GM18519 (cell line): Measurements from ENCODE around the gene CDH22.

Source experiments
- ATAC-seq: cut with Tn5 transposase; IDR thresholded peaks from one replicate; pipeline ENCODE4 v1.9.1; 2021; ENCODE audit warnings: mild to moderate bottlenecking, moderate library complexity; ENCODE audit not compliant: unreplicated experiment, low FRiP score

Gene CDH22

DNA sequence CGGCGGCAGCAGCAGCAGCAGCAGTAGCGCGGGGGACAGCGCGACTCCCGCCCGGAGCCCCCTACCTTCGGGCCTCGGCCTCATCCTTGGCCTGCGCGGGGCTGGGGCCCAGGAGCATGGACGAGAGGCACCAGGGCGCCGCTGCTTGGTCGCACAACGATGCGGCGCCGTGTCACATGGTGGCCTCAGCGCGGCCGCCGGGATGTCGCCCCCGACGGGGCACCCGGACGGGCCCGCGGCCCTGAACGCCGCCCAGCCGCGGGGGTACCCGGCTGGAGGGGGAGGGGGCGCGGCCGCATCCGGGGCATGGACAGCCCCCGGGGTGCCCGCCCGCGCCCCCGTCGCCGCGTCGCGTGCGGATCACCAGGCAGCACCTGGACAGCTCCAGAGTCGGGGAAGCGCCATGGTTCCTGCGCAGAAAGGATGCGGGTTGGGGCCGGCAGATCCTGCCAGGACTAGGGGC lies 57.1 kb downstream of the CDH22 start:
- ATAC-seq: no peak

DNA sequence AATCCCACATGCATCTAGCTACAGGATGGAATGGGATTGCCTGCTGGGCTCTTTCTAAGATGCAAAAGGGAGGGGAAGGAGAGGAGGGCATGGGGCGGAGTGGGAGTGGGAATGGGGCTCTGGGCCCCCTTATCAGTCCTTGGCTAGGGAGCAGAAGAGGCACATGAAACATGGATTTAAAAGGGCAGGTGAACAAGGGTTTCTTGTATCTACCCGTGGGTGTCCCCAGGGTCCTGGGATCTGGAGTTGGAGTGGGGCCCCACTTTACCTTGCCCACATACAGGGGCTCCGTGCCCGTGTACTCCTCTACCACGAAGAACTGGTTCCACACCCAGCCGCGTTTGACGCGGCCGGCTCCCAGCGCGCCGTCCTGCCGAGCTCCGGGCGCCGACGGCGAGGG lies 57.5 kb downstream of the CDH22 start:
- ATAC-seq: no peak

GRCh38 chr20:46249671-46250070 lies 58.6 kb downstream of the CDH22 start:
- no peak for ATAC-seq

DNA sequence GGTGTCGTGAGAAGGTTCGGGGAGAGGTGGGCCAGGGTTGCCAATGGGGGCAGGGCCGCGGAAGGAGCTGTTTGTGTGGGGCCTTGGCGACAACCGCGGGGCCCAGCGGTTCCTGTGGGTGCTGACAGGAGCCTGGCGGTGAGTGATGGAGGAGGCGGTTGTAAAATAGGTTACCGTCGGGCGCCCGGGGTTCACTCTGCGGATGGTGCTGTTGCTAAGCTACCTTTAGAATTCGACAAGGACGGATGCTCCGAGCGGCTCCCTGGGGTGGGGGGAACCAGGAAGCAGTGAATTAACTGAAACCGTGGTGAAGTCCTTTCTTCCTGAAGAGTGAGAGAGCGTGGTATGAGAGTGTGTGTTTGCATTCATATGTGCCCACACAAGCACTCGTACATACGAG lies 61.7 kb downstream of the CDH22 start:
- ATAC-seq: no peak

- no peak for ATAC-seq
Observed at GRCh38 chr20:46243707-46244628, 64.3 kb downstream of the CDH22 start.

DNA sequence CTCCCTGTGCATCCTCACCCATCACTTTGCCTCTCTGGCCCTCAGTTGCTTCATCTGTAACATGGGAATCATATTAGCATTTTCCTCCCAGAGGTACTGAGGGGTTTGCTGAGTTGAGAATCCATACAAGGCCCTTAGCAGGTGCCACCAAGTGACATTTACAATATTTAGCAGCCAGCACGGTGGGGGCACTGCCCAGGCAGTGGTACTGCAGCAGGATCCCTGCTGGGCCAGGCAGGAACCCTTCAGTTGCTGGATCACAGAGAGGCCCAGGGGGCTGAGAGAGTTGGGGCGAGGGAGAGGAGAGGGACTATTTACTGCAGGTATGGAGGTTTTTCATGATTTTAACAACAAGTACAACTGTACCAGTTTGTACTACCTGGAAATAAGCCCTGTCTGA lies 65.9 kb downstream of the CDH22 start:
- no peak for ATAC-seq

- ATAC-seq: no peak
Observed at GRCh38 chr20:46240881-46241280, 67.4 kb downstream of the CDH22 start.

DNA sequence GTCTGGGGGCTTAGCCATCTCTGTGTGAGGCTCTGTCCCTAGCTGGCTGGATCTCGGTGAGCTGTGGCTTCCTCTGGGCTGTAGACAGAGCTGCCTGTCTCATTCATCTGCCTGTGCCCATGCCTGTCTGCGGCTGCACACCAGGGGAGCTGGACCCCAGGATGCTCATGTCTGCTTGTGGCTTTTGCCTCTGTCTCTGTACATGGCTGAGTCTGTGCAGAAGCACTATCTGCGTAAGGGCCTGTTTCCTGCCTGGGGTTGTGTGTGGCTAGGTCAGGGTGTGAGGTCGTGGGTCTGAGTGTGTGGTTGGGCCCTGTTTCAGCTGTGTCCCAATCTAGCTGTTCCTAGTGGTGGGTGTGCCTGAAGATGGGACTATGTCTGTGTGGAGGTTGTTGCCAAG lies 68.2 kb downstream of the CDH22 start:
- no peak for ATAC-seq

- no peak for ATAC-seq
Observed at GRCh38 chr20:46237736-46238135, 70.6 kb downstream of the CDH22 start.

- no peak for ATAC-seq
Observed at GRCh38 chr20:46237227-46237626, 71.1 kb downstream of the CDH22 start.

DNA sequence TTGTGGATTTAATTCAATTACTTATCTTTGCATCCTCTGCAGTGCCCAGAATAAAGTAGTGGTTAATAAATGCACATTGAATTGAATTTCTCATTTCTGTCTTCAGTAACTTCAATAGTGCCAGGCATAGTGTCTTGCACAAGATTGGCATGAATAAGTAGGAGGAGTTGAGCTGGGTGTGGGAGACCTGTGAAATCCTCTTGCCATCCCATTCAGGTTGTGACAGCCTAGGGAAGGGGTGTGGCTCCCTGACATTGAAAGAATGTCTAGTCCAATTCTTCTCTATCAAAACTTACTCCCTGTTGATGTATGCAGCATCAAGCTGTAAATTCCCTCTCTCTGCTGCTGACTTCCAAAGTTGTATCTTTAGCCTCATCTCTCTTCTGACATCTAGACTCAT lies 73.2 kb downstream of the CDH22 start:
- ATAC-seq: no peak

DNA sequence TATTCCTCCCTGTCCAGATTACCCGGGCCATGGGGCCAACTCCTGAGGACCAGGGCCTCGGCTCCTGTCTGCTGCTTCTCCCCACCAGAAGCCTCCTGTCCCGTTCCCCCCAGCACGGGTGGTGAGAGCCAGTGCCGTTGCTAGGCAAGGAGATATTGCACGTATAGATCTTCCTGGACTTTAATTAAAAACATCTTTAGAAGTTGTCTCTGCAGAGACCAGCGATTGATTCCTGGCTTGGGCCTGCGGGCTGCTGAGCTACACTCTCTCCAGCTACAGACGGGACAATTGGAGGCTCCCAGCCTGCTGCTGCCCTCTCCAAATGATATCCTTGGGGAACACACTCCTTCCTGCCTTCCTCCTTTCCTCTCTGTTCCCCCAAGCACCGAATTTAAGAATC lies 74.6 kb downstream of the CDH22 start:
- ATAC-seq: no peak

- ATAC-seq: no peak
Observed at GRCh38 chr20:46232539-46232938, 75.8 kb downstream of the CDH22 start.

DNA sequence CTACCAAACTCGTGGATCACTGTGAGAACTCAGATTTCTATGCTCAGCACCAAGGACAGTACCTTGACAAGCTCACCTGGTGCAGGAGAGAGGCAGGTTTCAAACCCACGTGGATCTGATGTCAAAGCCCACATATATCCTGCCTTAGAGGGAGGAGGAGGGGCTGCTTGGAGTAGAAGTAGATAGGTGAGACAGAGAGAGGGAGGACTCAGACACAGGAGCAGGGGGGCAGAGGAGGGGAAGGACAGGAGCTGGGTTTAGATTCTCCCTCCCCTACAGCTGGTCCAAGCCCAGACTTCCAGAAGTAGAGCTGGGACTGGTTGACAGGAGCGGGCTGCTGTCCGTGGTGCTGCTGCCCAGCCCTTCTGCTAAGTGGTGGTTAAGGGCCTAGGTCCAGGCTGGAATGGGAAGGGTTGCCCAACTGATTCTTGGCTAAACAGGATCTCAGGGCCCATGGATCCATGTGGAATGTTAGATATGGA lies 77.5 kb downstream of the CDH22 start:
- ATAC-seq: no peak

DNA sequence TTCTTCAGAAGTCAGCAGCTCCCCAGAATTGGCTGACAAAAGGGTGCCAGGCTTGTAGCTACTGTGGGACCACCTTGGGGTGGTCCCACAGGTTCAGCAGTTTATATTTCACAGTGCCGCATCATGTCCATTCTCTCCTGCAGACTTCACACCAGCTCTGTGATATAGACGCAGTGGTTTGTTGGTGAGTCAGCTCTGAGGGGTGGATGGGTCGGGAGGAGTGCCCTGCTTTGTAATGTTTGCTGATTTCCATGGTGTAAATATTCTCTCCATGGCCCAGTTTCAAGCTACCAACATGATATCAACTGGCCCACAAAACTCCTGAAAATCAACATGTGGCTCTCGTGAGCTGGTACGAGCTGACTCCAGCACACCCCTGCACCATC lies 78.2 kb downstream of the CDH22 start:
- no peak for ATAC-seq

DNA sequence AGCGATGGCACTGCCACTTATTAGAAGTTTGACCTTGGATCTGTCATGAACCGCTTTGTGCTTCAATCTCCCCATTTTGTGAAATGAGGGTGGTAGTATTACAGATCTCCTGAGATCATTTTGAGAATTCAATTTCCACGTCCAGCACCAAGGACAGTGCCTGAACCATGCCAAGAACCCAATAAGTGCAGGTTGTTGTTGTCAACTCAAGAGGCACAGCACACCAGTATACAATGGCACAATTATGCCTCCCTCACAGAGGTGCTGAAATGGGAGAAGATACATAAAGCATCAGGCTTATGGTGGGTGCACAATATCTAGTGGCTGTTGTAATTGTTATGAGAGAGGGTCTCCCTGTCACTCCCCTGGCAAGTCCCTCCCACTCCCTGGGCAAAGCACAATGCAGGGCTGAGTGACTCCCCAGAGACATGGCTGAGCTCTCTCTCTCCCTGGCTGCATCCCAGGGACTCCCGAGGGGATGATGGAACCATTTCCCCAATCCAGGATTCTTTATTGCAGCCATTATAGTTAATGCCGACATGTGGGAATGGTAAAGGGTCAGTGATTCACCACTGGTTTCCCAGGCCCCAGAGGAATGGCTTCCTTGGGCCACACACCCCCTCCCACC lies 78.7 kb downstream of the CDH22 start:
- no peak for ATAC-seq

DNA sequence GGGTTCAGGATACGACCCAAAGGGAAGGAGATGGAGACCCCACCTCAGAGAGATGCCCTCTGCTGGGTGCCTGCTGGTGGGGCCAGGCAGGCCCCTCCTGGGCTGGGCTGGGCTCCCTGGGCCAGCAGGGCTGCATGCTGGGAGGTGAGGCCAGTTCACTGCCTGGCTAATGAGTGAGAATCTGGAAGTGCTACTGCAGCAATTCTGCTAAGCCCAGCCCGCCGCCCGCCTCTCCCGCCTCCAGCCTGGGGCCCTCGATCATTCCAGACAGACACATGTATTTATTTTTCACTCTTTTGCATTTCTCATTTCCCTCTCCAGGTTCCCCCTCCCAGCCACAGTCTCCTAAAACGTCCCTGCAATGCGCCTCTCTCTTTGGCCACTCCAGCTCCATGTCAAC lies 79.6 kb downstream of the CDH22 start:
- ATAC-seq: no peak

DNA sequence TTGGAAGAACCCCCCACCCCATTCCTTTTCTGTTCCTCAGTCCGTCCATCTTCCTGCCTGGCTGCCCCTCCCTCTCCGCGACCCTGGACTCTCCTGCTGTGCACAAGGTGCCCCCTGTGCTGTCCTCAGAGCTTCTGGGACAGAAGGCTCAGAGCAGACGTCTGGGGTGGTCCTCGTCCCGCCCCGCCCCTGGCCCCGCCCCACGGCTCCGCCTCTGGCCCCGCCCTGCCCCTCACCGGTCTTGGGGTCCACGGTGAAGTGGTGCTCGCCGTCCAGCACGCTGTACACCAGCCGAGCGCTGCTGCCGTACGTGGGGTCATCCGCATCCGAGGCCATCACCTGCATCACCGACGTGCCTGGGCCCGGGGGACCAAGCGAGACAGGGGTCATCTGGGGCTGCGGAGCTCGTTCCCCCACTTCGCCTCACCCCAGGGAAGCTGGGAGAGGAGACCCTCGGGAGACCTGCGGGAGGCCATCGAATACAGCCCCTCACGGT lies 81.0 kb downstream of the CDH22 start:
- ATAC-seq: no peak

GRCh38 chr20:46226602-46227001 lies 81.7 kb downstream of the CDH22 start:
- ATAC-seq: no peak

DNA sequence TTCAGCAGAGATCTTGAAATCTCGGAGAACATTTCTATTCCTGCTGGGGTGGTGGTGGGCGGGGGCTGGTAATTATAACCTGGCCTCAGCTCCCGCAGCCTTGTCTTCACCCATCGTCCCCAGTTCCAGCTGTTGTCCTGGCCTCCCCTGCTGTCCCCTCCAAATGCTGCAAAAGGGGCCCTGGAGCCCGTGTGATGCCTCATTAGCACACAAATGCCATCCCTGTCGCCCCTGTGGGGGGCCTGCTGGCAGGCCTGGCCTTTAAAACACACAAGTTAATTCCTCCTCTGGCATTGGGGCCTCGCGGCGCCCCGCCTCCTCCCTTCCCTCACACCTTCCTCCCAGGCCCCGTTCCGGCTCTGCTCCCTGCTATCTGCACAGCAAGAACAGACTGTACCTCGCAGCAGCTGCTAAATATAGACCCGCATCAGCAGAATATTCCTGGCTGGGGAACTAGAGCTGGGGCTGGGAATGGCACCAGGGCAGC lies 85.7 kb downstream of the CDH22 start:
- no peak for ATAC-seq

GRCh38 chr20:46221256-46221833 lies 87.0 kb downstream of the CDH22 start:
- ATAC-seq: no peak
